Measurements from ENCODE around the gene RBM20. TPM values are rescaled to one million over a fixed set of nuclear protein-coding genes. Genes with fewer than 3 reads are reported as not detected.

RBM20 gene
- total and polyA plus RNA-seq, 2 of the 13 experiments (the other 11 are each of a cell fraction or from before 2014, with no cell fraction given): 0.02 to 0.22 TPM

GRCh38 chr10:110850099-110850498, 206.0 kb downstream of the RBM20 start:
- no peak overlapping the region for H3K4me3 ChIP-seq (replicated peaks in 1 of 3; ENCODE audit: insufficient read depth in 1 of 3, low read depth in 2 of 3, low read length in 3 of 3)
- ChIA-PET CTCF (ENCODE audit: low intra/inter-chr PET ratio, low total read pairs) (no interaction called here), POLR2A (interaction anchor here (1.4 kb wide), 1 partner anchor 21 kb away, joined by 4 read pairs; the partner anchor contains the start of gene PDCD4)
- H4K20me1 ChIP-seq (ENCODE audit: insufficient read depth, low read length): no peaks in the 10 kb centered on the region
- no peaks in the 10 kb centered on the region for H3K9me3 ChIP-seq (ENCODE audit: low read length)
- no peaks in the 10 kb centered on the region for H3K36me3 ChIP-seq (replicated peaks in 1 of 2; ENCODE audit: control insufficient read depth in 1 of 2, insufficient read depth in 2 of 2, low read length in 2 of 2)
- H3K4me2 ChIP-seq (ENCODE audit: low read depth, low read length): no peak overlapping the region
- 78% methylated on average over 3 of the region's 3 CpGs for WGBS (ENCODE audit: low lambda C conversion rate)
- ATAC-seq (no peak), DNase-seq (ENCODE audit: low spot score) (no peak), FAIRE-seq (no peak)
- in situ Hi-C loops (cut with HindIII; ENCODE audit: extremely low pct_ligation_motif_present, low pct_unique_long_range_greater_than_20kb): no loop called here
- no peaks in the 10 kb centered on the region for H3K79me2 ChIP-seq (ENCODE audit: insufficient read depth, low read length)
- no peak overlapping the region for H2AFZ ChIP-seq (ENCODE audit: low read length)
- TF ChIP-seq ATM (IDR thresholded peaks at IDR 0.05; ENCODE audit: borderline replicate concordance): no peak
- no peak for TF ChIP-seq RFX5 (IDR thresholded peaks at IDR 0.05; ENCODE audit: low read depth, low read length)
- no peak overlapping the region for H3K27ac ChIP-seq (ENCODE audit: extremely low read length, insufficient read depth, low read length)
- H3K9ac ChIP-seq (ENCODE audit: insufficient read depth, low read depth, low read length): no peak overlapping the region
- intact Hi-C loops (cut with micrococcal nuclease; ENCODE audit: unreplicated experiment): no loop called here
- H3K27me3 ChIP-seq (ENCODE audit: control insufficient read depth in 1 of 2, insufficient read depth in 2 of 2, low read length in 2 of 2): no peaks in the 10 kb centered on the region; a peak in 1 of 5 replicates
- BruUV-seq (replicated peaks): no TSS peak
- H3K4me1 ChIP-seq (ENCODE audit: insufficient read depth, low read length): peaks cover 49% of the 10 kb centered on the region

DNA sequence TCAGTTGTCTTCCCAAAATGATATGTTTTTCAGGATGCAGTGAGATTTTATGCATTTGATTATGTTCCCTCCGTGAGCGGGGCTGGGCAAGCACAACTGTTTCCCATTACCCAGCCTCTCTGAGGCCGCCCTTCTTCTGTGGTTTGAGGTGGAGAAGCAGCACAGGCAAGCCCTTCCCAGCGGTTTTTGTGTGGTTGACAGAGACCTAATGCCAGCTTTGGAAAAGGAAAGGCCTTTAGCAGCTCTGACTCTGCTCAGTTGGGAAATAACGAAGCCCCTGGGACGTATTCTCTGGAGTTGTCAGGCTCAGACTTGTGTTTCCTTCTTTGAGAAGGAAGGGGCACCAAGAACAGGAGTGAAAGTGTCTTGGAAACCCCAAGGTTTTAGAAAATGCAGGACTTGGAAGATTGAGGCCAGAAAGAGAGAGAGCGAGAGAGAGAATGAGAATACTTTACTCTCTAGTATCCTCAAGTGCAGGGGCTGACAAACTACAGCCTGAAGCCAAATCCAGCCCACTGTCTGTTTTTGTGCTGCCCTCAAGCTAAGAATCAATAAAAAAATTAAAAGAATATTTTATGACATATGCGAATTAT, 207.0 kb downstream of the RBM20 start:
- CTCF ChIA-PET (ENCODE audit: low intra/inter-chr PET ratio, low total read pairs): no interaction called here
- Histone ChIP-seq H3K4me2 (ENCODE audit: low read depth, low read length) (no peak overlapping the region), H3K9me3 (ENCODE audit: low read length) (no peaks in the 10 kb centered on the region), H3K27ac (ENCODE audit: extremely low read length, insufficient read depth, low read length) (no peak overlapping the region), H3K79me2 (ENCODE audit: insufficient read depth, low read length) (no peaks in the 10 kb centered on the region), H3K36me3 (replicated peaks in 1 of 2; ENCODE audit: control insufficient read depth in 1 of 2, insufficient read depth in 2 of 2, low read length in 2 of 2) (no peaks in the 10 kb centered on the region), H2AFZ (ENCODE audit: low read length) (peak overlapping the region; percentile 17), H3K9ac (ENCODE audit: insufficient read depth, low read depth, low read length) (no peak overlapping the region), H3K4me3 (replicated peaks in 1 of 3; ENCODE audit: insufficient read depth in 1 of 3, low read depth in 2 of 3, low read length in 3 of 3) (no peak overlapping the region), H3K4me1 (ENCODE audit: insufficient read depth, low read length) (peaks cover 49% of the 10 kb centered on the region), H3K27me3 (ENCODE audit: control insufficient read depth in 1 of 2, insufficient read depth in 2 of 2, low read length in 2 of 2) (no peaks in the 10 kb centered on the region; a peak in 1 of 5 replicates), H4K20me1 (ENCODE audit: insufficient read depth, low read length) (no peaks in the 10 kb centered on the region)
- intact Hi-C loops (cut with micrococcal nuclease; ENCODE audit: unreplicated experiment) (no loop called here), in situ Hi-C loops (cut with HindIII; ENCODE audit: extremely low pct_ligation_motif_present, low pct_unique_long_range_greater_than_20kb) (no loop called here)
- ATAC-seq (no peak), DNase-seq (ENCODE audit: low spot score) (no peak), FAIRE-seq (no peak)
- BruUV-seq (replicated peaks): no TSS peak
- 53% methylated on average over 8 of the region's 8 CpGs for WGBS (ENCODE audit: low lambda C conversion rate)
- POLR2A ChIA-PET: interaction anchor here (1.4 to 1.6 kb wide), 2 partner anchors 16 to 20 kb away, joined by 3 to 4 read pairs; partner anchors contain the start of gene PDCD4
- TF ChIP-seq MTA1 (CRISPR knock-in tag; IDR thresholded peaks at IDR 0.05; ENCODE audit: borderline replicate concordance) (no peak), RBM39 (IDR thresholded peaks at IDR 0.05; ENCODE audit: low read depth, low read length, poor library complexity, severe bottlenecking) (no peak), RBM22 (optimal IDR thresholded peaks at IDR 0.05; ENCODE audit: low read length) (no peak), SP1 (IDR thresholded peaks at IDR 0.05) (no peak), SP1 (CRISPR knock-in tag; IDR thresholded peaks at IDR 0.05) (no peak), ZNF569 (CRISPR knock-in tag; IDR thresholded peaks at IDR 0.05; ENCODE audit: borderline replicate concordance) (no peak), ZNF382 (CRISPR knock-in tag; IDR thresholded peaks at IDR 0.05; ENCODE audit: borderline replicate concordance) (no peak), REPIN1 (CRISPR knock-in tag; IDR thresholded peaks at IDR 0.05; ENCODE audit: borderline replicate concordance, low read depth) (no peak), POLR2A (IDR thresholded peaks at IDR 0.05; ENCODE audit: insufficient read depth in 1 of 2, low read depth in 2 of 2, low read length in 2 of 2) (no peak), HDAC1 (CRISPR knock-in tag; IDR thresholded peaks at IDR 0.05) (no peak), ZBTB1 (CRISPR knock-in tag; IDR thresholded peaks at IDR 0.05; ENCODE audit: borderline replicate concordance) (no peak), TAF15 (IDR thresholded peaks at IDR 0.05; ENCODE audit: low read depth, low read length, poor library complexity, severe bottlenecking) (no peak)
- TF ChIP-seq, protein P1, sequence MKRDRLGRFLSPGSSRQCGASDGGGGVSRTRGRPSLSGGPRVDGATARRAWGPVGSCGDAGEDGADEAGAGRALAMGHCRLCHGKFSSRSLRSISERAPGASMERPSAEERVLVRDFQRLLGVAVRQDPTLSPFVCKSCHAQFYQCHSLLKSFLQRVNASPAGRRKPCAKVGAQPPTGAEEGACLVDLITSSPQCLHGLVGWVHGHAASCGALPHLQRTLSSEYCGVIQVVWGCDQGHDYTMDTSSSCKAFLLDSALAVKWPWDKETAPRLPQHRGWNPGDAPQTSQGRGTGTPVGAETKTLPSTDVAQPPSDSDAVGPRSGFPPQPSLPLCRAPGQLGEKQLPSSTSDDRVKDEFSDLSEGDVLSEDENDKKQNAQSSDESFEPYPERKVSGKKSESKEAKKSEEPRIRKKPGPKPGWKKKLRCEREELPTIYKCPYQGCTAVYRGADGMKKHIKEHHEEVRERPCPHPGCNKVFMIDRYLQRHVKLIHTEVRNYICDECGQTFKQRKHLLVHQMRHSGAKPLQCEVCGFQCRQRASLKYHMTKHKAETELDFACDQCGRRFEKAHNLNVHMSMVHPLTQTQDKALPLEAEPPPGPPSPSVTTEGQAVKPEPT (CRISPR knock-in tag; IDR thresholded peaks at IDR 0.05; ENCODE audit: low read depth): no peak
